ENCODE data around the gene G6PC3.
"Not testable (repeated sequence)": the region's sequence is repeated elsewhere in the genome, so short reads cannot be mapped to it uniquely, and the experiment has no call there.

The G6PC3 gene

GRCh38 chr17:44084131-44084538 lies 13.6 kb downstream of the G6PC3 start:
- DNase-seq (ENCODE audit: low spot score): no peak

GRCh38 chr17:44084921-44085320 lies 14.4 kb downstream of the G6PC3 start:
- DNase-seq (ENCODE audit: low spot score): no peak

- DNase-seq (ENCODE audit: low spot score): no peak
Measured at GRCh38 chr17:44085908-44086307, 15.4 kb downstream of the G6PC3 start.

GRCh38 chr17:44086364-44087311 lies 16.1 kb downstream of the G6PC3 start:
- DNase-seq (ENCODE audit: low spot score): no peak

GRCh38 chr17:44087319-44087718 lies 16.8 kb downstream of the G6PC3 start:
- no peak for DNase-seq (ENCODE audit: low spot score)

GRCh38 chr17:44088254-44088653 lies 17.7 kb downstream of the G6PC3 start:
- no peak for DNase-seq (ENCODE audit: low spot score)

GRCh38 chr17:44091200-44091997 lies 20.9 kb downstream of the G6PC3 start:
- DNase-seq (ENCODE audit: low spot score): no peak

GRCh38 chr17:44092051-44092450 lies 21.5 kb downstream of the G6PC3 start:
- no peak for DNase-seq (ENCODE audit: low spot score)

GRCh38 chr17:44093231-44093900 lies 22.8 kb downstream of the G6PC3 start:
- DNase-seq (ENCODE audit: low spot score): no peak

- no peak for DNase-seq (ENCODE audit: low spot score)
Measured at GRCh38 chr17:44094701-44095387, 24.3 kb downstream of the G6PC3 start.

- no peak for DNase-seq (ENCODE audit: low spot score)
Measured at GRCh38 chr17:44095388-44095646, 24.8 kb downstream of the G6PC3 start.

GRCh38 chr17:44095647-44096496 lies 25.3 kb downstream of the G6PC3 start:
- DNase-seq (ENCODE audit: low spot score): peak; percentile 70

- DNase-seq (ENCODE audit: low spot score): no peak
Measured at GRCh38 chr17:44097110-44097958, 26.8 kb downstream of the G6PC3 start.

- not testable (repeated sequence) for DNase-seq (ENCODE audit: low spot score)
Measured at GRCh38 chr17:44101858-44102257, 31.3 kb downstream of the G6PC3 start.

GRCh38 chr17:44102849-44103622 lies 32.5 kb downstream of the G6PC3 start:
- no peak for DNase-seq (ENCODE audit: low spot score)

- DNase-seq (ENCODE audit: low spot score): no peak
Measured at GRCh38 chr17:44105483-44105882, 34.9 kb downstream of the G6PC3 start.

- DNase-seq (ENCODE audit: low spot score): no peak
Measured at GRCh38 chr17:44105941-44106340, 35.4 kb downstream of the G6PC3 start.

GRCh38 chr17:44106801-44107200 lies 36.3 kb downstream of the G6PC3 start:
- DNase-seq (ENCODE audit: low spot score): no peak
